Stimulated activated naive B cell treated with anti-CD40 and anti-IgM and Interleukin-4, amounts not matched to agents 10 μg/mL and 1 μg/mL and 100 μg/mL, for 72 hours (primary cell): ENCODE measurements around the gene CMIP.
A peak's percentile ranks its signal among the peaks of the same experiment; 100 is the strongest.

Experiments used
- ATAC-seq, 2 donors: fragments of 150-1000 bp; cut with Tn5 transposase; replicated peaks; 2 replicates each; pipeline ENCODE4 v1.10.0; 2021; ENCODE audit warnings: moderate library complexity in 1 of 2
- DNase-seq: peaks from one replicate; pipeline ENCODE4 v3.0.0; 2021
- H3K27ac Mint-ChIP-seq: one replicate; pipeline ENCODE4 v1.8.0; 2022; ENCODE audit warnings: mild to moderate bottlenecking, mixed read lengths
- H3K27me3 Mint-ChIP-seq, 2 donors: one replicate each; pipeline ENCODE4 v1.8.0; 2022; ENCODE audit warnings: mixed read lengths in 2 of 2
- H3K36me3 Mint-ChIP-seq, 2 donors: one replicate each; pipeline ENCODE4 v1.8.0; 2022; ENCODE audit warnings: mixed read lengths in 2 of 2, mild to moderate bottlenecking in 1 of 2
- H3K4me1 Mint-ChIP-seq, 2 donors: one replicate each; pipeline ENCODE4 v1.8.0; 2022; ENCODE audit warnings: mixed read lengths in 2 of 2, mild to moderate bottlenecking in 1 of 2
- H3K4me3 Mint-ChIP-seq, 2 donors: one replicate each; pipeline ENCODE4 v1.8.0; 2022; ENCODE audit warnings: mild to moderate bottlenecking in 2 of 2, mixed read lengths in 2 of 2, moderate library complexity in 1 of 2
- H3K9me3 Mint-ChIP-seq, 2 donors: one replicate each; pipeline ENCODE4 v1.8.0; 2022; ENCODE audit warnings: mixed read lengths in 2 of 2, mild to moderate bottlenecking in 1 of 2

The CMIP gene

DNA sequence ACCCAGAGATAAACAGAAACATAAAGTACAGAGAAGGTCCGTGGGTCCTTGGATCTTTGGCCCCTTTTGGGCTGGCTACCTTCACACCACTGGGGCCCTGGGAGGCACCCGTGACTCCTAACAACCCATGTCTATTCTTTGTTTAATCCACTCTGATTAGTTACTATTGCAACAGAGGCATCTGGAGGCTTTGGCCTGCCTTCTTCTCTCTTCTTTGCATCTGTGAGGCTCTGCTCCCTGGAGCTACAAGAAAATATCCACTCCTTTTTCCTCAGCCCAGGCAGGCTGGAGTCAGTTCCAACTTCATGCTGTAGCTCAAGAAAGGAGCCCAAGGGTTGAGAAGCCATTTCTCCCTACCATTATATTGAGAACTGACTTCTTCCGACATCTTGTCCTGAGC is 9.5 kb upstream of the CMIP start:
- no peak overlapping the region for H3K27ac Mint-ChIP-seq
- peaks cover 0 to 8% of the 10 kb centered on the region in 2 donors for H3K27me3 Mint-ChIP-seq
- peaks cover 17 to 26% of the 10 kb centered on the region in 2 donors for H3K4me1 Mint-ChIP-seq
- H3K36me3 Mint-ChIP-seq: no peaks in the 10 kb centered on the region
- no peak overlapping the region for H3K4me3 Mint-ChIP-seq
- ATAC-seq (no peak), DNase-seq (no peak)
- no peaks in the 10 kb centered on the region for H3K9me3 Mint-ChIP-seq

DNA sequence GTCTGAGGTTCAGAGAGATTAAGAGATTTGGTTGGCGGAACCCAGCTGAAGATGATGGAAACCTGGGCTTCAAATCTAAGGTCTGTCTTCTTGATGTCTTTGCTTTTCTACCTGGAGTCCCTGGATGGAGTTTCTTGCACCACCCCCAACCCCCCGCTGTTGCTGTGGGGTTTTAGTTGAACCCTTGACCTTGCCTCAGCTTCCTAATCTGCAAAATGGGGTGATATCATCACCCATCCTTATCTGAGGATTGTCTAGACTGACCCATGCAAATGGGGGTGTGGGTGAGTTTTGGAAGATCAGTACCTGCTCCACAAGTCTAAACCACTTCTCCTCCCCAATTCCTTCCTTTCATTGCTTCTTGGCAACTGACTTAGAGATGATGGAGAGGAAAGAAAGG is 9.0 kb upstream of the CMIP start:
- ATAC-seq (no peak), DNase-seq (no peak)
- Mint-ChIP-seq H3K9me3 (no peaks in the 10 kb centered on the region), H3K4me1 (peaks cover 17 to 26% of the 10 kb centered on the region in 2 donors), H3K27me3 (peaks cover 0 to 8% of the 10 kb centered on the region in 2 donors), H3K4me3 (no peak overlapping the region), H3K27ac (no peak overlapping the region), H3K36me3 (no peaks in the 10 kb centered on the region)

DNA sequence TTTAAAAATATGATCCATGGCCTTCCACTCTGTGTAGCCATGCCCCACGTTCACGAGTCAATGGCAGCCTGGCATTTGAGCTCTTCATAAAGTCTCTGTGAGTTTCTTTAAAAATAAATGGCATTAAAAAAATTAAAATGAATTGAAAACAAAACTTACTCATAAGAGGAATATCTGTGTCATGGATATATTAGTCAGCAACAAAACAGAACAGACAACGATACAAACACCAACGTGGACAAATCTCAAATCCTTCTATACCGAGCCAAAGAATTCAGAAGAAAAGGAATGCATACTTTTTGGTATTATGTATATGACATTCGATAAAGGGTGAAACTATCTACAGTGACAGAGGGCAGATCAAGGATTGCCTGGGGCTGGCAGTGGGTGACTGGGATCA is 8.2 kb upstream of the CMIP start:
- no peak overlapping the region for H3K27ac Mint-ChIP-seq
- no peaks in the 10 kb centered on the region for H3K36me3 Mint-ChIP-seq
- no peak for DNase-seq
- H3K4me3 Mint-ChIP-seq: no peak overlapping the region
- H3K27me3 Mint-ChIP-seq: peaks cover 0 to 8% of the 10 kb centered on the region in 2 donors
- no peak for ATAC-seq
- H3K4me1 Mint-ChIP-seq: peaks cover 15 to 22% of the 10 kb centered on the region in 2 donors
- H3K9me3 Mint-ChIP-seq: no peaks in the 10 kb centered on the region

GRCh38 chr16:81437865-81438264 is 6.7 kb upstream of the CMIP start:
- Mint-ChIP-seq H3K36me3 (no peaks in the 10 kb centered on the region), H3K4me1 (peaks cover 10 to 13% of the 10 kb centered on the region in 2 donors), H3K27ac (peak overlapping the region; percentile 49), H3K9me3 (no peaks in the 10 kb centered on the region), H3K4me3 (no peak overlapping the region), H3K27me3 (peaks cover 0 to 8% of the 10 kb centered on the region in 2 donors)
- ATAC-seq (no peak), DNase-seq (no peak)

DNA sequence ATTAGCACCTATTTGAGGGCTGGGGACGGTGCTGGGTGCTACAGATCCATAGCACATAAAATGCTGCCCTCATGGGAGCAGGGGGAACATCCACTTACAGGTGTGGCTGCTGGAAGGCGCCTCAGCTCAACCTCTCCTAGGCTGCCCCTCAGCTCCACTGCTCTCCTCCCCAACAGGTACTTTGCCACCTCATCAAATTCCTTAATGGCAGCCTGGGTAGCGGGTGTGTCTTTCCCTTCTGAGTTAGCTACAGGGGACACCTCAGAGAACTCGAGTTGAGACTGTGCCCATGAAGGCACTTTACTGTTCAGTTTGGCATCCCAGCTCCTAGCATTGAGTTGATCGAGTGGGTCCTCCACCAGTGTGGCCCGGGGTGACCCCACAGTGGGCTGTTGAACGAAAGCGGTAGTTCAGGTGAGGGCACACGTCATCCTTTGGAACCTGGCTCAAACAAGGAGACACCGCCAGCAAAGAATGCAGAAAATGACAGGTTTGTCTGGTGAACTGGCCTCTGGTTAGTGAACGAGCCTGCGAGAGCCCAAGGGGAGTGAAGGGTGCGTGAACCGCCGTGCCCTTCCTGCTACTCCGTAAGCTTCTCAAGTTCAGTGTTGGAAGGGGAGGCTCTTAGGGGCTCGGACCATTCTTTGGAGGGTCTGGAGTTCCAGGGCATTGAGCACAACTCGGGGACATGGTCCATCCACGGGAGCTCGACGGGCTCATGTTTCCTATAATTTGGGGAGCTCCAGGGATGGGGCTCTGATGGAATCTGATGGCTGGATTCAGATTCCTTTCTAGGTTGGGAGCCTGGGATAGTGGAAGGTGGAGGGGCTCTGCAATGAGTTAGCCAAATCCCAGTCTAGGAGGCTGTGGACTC is 3.5 kb upstream of the CMIP start:
- no peak overlapping the region for H3K27ac Mint-ChIP-seq

DNA sequence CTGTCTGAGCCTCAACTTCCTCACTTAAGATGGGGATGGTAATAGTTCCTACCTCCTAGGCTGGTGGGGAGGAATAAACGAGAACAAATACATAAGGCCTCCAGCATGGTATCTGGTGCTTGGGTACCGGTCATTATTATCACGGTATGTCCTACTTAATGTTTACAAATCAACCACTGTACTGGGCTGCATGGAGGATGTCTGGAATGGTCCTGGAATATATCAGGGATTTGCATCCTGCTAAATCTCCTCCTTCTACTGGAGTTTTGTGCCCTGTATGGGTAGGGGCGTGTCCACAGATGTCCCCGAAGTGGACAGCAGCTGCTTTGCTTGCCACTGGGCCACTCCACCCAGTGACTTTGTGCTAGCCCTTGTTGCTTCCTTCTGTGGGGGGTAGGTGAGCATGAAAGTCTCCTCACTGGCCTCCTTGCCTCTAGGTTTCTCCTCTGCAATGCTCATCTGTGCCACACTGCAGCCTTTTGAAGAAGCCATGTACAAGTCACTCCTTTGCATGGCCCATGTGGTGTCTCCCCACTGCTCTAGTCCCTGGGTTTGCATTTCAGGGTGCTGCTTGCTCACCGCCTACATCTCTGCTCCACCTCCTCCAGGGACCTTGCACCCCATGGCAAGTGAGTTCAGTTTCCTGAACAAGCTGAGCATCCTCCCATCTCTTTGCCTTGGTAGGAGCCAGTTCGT is 2.2 kb upstream of the CMIP start:
- no peak overlapping the region for H3K4me3 Mint-ChIP-seq
- peaks cover 0 to 6% of the 10 kb centered on the region in 2 donors for H3K27me3 Mint-ChIP-seq
- DNase-seq: no peak
- H3K36me3 Mint-ChIP-seq: peaks cover 0 to 3% of the 10 kb centered on the region in 2 donors
- H3K9me3 Mint-ChIP-seq: no peaks in the 10 kb centered on the region
- peaks cover 15 to 32% of the 10 kb centered on the region in 2 donors for H3K4me1 Mint-ChIP-seq
- ATAC-seq: no peak
- H3K27ac Mint-ChIP-seq: no peak overlapping the region

More for the DNA sequence above, 3.5 kb upstream of the CMIP start:
- no peaks in the 10 kb centered on the region for H3K36me3 Mint-ChIP-seq
- H3K4me1 Mint-ChIP-seq: peaks cover 9 to 20% of the 10 kb centered on the region in 2 donors
- H3K9me3 Mint-ChIP-seq: no peaks in the 10 kb centered on the region
- peaks cover 0 to 8% of the 10 kb centered on the region in 2 donors for H3K27me3 Mint-ChIP-seq
- DNase-seq (no peak), ATAC-seq (no peak)
- H3K4me3 Mint-ChIP-seq: no peak overlapping the region

DNA sequence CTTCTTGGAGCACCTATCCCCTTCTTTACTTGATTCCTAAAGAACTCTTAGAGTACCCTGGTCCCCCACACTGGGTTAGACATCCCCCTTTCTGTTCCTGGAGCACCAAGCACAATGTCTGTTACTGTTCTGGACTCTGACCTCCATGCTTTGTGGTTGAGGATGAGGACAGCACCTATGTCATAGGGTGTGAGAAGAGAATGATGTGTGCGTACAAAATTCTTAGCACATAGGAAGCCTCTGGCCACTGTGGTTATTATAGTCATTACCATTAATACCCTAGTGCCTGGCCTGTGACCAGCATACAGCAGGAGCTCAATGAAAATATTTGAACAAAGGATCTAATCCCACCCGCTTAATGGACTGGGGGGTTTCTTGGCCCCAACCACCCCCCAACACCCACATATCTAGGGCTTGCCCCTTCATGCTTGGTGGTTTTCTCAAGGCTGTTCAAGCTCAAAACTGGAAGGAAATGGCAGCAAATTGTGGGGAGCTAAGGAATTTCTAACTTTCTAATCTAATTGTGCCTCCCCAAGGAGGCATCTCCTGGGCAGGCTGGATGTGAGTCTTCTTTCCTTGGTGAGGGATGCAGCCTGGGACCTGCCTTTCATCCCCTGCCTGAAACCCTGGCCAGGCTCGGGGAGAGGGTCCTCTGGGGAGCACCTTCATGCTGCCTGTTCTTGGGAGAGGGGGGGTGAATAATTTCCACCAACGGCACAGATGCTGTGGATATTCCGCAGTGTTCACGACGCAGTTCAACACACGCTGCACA is 1.5 kb upstream of the CMIP start:
- Mint-ChIP-seq H3K36me3 (peaks cover 0 to 3% of the 10 kb centered on the region in 2 donors), H3K4me1 (peaks cover 19 to 39% of the 10 kb centered on the region in 2 donors)
- ATAC-seq: no peak

GRCh38 chr16:81443688-81444447 is 740 bp upstream of the CMIP start:
- Mint-ChIP-seq H3K4me1 (peaks cover 23 to 45% of the 10 kb centered on the region in 2 donors), H3K9me3 (no peaks in the 10 kb centered on the region), H3K27me3 (no peaks in the 10 kb centered on the region), H3K36me3 (peaks cover 0 to 3% of the 10 kb centered on the region in 2 donors), H3K4me3 (peak overlapping the region; percentile 83 to 86), H3K27ac (peak overlapping the region; percentile 92)
- DNase-seq (no peak), ATAC-seq (no peak)

More for the DNA sequence above, 1.5 kb upstream of the CMIP start:
- Mint-ChIP-seq H3K27me3 (peaks cover 0 to 2% of the 10 kb centered on the region in 2 donors), H3K4me3 (peak overlapping the region; percentile 83 to 86), H3K9me3 (no peaks in the 10 kb centered on the region), H3K27ac (peak overlapping the region; percentile 92)
- no peak for DNase-seq

- Mint-ChIP-seq H3K4me1 (peaks cover 34 to 60% of the 10 kb centered on the region in 2 donors), H3K27ac (peak overlapping the region; percentile 89), H3K36me3 (peaks cover 8 to 11% of the 10 kb centered on the region in 2 donors), H3K9me3 (peaks cover 0 to 5% of the 10 kb centered on the region in 2 donors), H3K27me3 (no peaks in the 10 kb centered on the region), H3K4me3 (peak overlapping the region; percentile 87 to 92)
- DNase-seq: peak; percentile 40
- peak; percentile 56 to 57 for ATAC-seq
These were observed 744 bp downstream of the CMIP start for GRCh38 chr16:81445143-81445961.

DNA sequence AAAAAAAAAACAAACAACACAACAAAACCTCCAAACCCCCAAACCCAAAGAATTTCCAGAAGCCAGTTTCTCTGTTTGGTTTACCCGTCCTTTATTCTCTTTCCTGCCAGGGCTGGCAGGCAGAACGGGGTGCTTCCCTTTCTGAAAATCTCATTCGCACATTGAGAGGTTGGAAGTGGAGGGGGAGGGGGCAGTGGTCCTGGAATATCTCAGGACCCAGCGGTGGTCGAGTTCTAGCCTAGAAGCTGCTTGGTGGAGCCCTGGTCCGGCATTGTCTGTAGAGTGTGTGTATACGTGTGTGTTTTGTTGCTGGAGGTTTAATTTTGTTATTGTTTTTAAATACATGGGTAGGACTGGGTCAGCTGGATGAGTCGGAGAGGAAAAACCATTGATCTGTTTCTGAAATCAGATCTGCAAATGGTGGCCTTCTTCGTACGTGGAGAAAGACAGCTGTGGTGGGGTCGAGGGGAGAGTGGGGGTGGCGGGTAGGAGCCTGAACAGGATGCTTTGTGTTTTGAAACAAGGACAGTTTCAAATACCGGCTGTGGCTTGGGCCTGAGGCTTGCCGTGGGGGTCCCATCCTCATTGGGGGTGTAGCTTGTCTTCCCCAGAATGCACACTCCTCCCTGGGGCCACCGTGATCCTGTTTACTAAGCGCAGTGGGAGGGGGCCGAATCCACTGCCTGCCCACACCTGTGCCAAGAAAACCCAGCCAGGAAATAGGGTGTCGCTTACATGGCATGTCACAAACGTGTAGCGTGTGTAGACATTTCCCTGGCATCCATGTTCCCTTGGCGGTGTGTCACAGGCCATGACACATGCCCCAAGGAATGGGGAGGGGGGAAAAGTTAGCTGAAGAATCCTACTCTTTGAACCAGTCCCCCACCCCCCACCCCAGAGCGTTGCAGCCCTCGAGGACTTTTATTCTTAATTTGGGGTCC is 1.6 kb downstream of the CMIP start:
- H3K4me3 Mint-ChIP-seq: peak overlapping the region; percentile 87 to 92
- H3K27ac Mint-ChIP-seq: peak overlapping the region; percentile 57
- peaks cover 35 to 69% of the 10 kb centered on the region in 2 donors for H3K4me1 Mint-ChIP-seq
- peaks cover 16 to 18% of the 10 kb centered on the region in 2 donors for H3K36me3 Mint-ChIP-seq
- H3K9me3 Mint-ChIP-seq: peaks cover 3 to 11% of the 10 kb centered on the region in 2 donors
- no peak for ATAC-seq
- H3K27me3 Mint-ChIP-seq: no peaks in the 10 kb centered on the region
- DNase-seq: no peak

- peaks cover 6 to 15% of the 10 kb centered on the region in 2 donors for H3K9me3 Mint-ChIP-seq
- H3K27me3 Mint-ChIP-seq: no peaks in the 10 kb centered on the region
- peaks cover 42 to 75% of the 10 kb centered on the region in 2 donors for H3K4me1 Mint-ChIP-seq
- DNase-seq (no peak), ATAC-seq (no peak)
- H3K4me3 Mint-ChIP-seq: peak overlapping the region; percentile 87 to 92
- H3K36me3 Mint-ChIP-seq: peaks cover 22 to 24% of the 10 kb centered on the region in 2 donors
- peak overlapping the region; percentile 5 for H3K27ac Mint-ChIP-seq
These were observed 2.3 kb downstream of the CMIP start for GRCh38 chr16:81446907-81447268.
